A673 (cell line): ENCODE results near the gene TTLL4. TPM values are rescaled to one million over a fixed set of nuclear protein-coding genes. Genes with fewer than 3 reads are reported as not detected.

ENCODE experiments used
- BruUV-seq: library from RNA; stranded (reverse); fragments of 400-500 nt; replicated peaks from 2 replicates; lab custom pipeline; 2021; lab: Mats Ljungman, UMichigan
- CTCF ChIA-PET: fragments of 300-600 bp; sonication (Branson Sonifier 250); formaldehyde crosslinking; loops from one replicate; lab custom pipeline; 2022; ENCODE audit warnings: antibody characterized with exemption; lab: Charles Lee
- POLR2A ChIA-PET: fragments of 300-600 bp; sonication (Branson Sonifier 250); formaldehyde crosslinking; loops from one replicate; lab custom pipeline; 2022; ENCODE audit warnings: antibody characterized with exemption; ENCODE audit not compliant: low non-redundant PET; lab: Charles Lee
- DNase-seq: peaks from one replicate; pipeline ENCODE4 v3.0.0-alpha.2; 2015; ENCODE audit warnings: low spot score
- H3K27ac ChIP-seq: fragments of 200-600 bp; sonication (generic); 2 replicates; pipeline ENCODE4 v1.5.1; 2016; ENCODE audit warnings: mixed run types, low read depth, mild to moderate bottlenecking, mixed read lengths, antibody characterized with exemption, low read length; ENCODE audit not compliant: poor library complexity, severe bottlenecking
- H3K27me3 ChIP-seq: fragments of 200-600 bp; sonication (generic); replicated peaks from 2 replicates; pipeline ENCODE4 v1.6.1; 2017; ENCODE audit warnings: mixed run types, low read depth, mild to moderate bottlenecking, mixed read lengths, antibody characterized with exemption, low read length; ENCODE audit not compliant: insufficient read depth, poor library complexity
- H3K36me3 ChIP-seq: fragments of 200-600 bp; sonication (generic); 2 replicates; pipeline ENCODE4 v1.6.1; 2016; ENCODE audit warnings: mixed run types, mild to moderate bottlenecking, mixed read lengths, antibody characterized with exemption, low read length; ENCODE audit not compliant: insufficient read depth, poor library complexity, severe bottlenecking
- H3K4me1 ChIP-seq: fragments of 200-600 bp; sonication (generic); 2 replicates; pipeline ENCODE4 v1.6.1; 2017; ENCODE audit warnings: mixed run types, mild to moderate bottlenecking, mixed read lengths, antibody characterized with exemption, low read length; ENCODE audit not compliant: insufficient read depth, poor library complexity, severe bottlenecking
- H3K4me3 ChIP-seq: fragments of 200-600 bp; sonication (generic); 2 replicates; pipeline ENCODE4 v1.5.1; 2016; ENCODE audit warnings: low read depth, mixed run types, mild to moderate bottlenecking, mixed read lengths, low read length; ENCODE audit not compliant: poor library complexity, severe bottlenecking
- H3K9me3 ChIP-seq: fragments of 200-600 bp; sonication (generic); 2 replicates; pipeline ENCODE4 v1.6.1; 2016; ENCODE audit warnings: mixed run types, low read depth, mild to moderate bottlenecking, mixed read lengths, antibody characterized with exemption, low read length; ENCODE audit not compliant: poor library complexity, severe bottlenecking
- CTCF ChIP-seq: fragments of 300-800, 200-600 bp; sonication (generic); conservative IDR thresholded peaks from 2 replicates; pipeline ENCODE4 v1.5.1; 2017; ENCODE audit warnings: low read depth, mild to moderate bottlenecking, antibody characterized with exemption, low read length, moderate library complexity, mixed read lengths
- EZH2 ChIP-seq: fragments of 200-600 bp; sonication (generic); IDR thresholded peaks from 2 replicates; pipeline ENCODE4 v1.6.1; 2017; ENCODE audit warnings: borderline replicate concordance, low read depth, mild to moderate bottlenecking, mixed read lengths, antibody characterized with exemption, low read length; ENCODE audit not compliant: poor library complexity, severe bottlenecking
- intact Hi-C: fragments of 100-400 bp; cut with micrococcal nuclease; formaldehyde crosslinking; loops from one replicate; pipeline ENCODE4 v1.10.0; 2022; ENCODE audit not compliant: unreplicated experiment
- total RNA-seq: library from RNA; stranded (reverse); gene quantifications from 2 replicates; pipeline ENCODE4 v1.2.3, GENCODE V29; 2021

TTLL4 gene
- total RNA-seq, 1 experiment from 2014 or later, result 100 TPM

GRCh38 chr2:218703341-218703740 is 7.3 kb upstream of the TTLL4 start:
- no peak overlapping the region for H3K27ac ChIP-seq
- no TSS peak for BruUV-seq
- no peaks in the 10 kb centered on the region for H3K4me1 ChIP-seq
- no peaks in the 10 kb centered on the region for H3K9me3 ChIP-seq
- TF ChIP-seq CTCF (no peak), EZH2 (no peak)
- no peaks in the 10 kb centered on the region for H3K27me3 ChIP-seq
- peaks cover 5% of the 10 kb centered on the region for H3K36me3 ChIP-seq
- POLR2A ChIA-PET, result no interaction called here
- intact Hi-C loops, result no loop called here
- DNase-seq, result no peak
- CTCF ChIA-PET, result no interaction called here
- no peak overlapping the region for H3K4me3 ChIP-seq

DNA sequence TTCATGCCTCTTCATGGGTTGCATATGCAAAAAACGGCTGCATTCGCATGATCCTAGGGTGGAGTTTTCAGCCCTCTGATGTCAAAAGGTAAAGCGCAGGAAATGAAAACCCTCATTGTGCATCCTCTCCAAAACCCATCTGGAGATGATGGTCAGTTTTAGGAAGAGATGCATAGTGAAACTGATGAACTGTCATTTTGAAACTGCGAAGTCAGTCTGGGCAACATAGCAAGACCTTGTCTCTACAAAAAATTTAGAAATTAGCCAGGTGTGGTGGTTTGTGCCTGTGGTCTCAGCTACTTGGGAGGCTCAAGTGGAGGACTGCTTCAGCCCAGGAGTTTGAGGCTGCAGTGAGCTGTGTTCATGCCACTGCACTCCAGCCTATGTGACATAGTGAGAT is 2.5 kb upstream of the TTLL4 start:
- no peak overlapping the region for H3K27ac ChIP-seq
- no peaks in the 10 kb centered on the region for H3K9me3 ChIP-seq
- no peak for DNase-seq
- intact Hi-C loops, result no loop called here
- H3K36me3 ChIP-seq, result no peaks in the 10 kb centered on the region
- no peak for TF ChIP-seq EZH2
- TF ChIP-seq CTCF, result no peak
- BruUV-seq, result no TSS peak
- no peaks in the 10 kb centered on the region for H3K27me3 ChIP-seq
- CTCF ChIA-PET, result interaction anchor here (1.2 kb wide), 1 partner anchor 21 kb away, joined by 3 read pairs; no protein-coding TSS in a partner anchor
- H3K4me1 ChIP-seq, result peaks cover 6% of the 10 kb centered on the region
- POLR2A ChIA-PET, result no interaction called here
- H3K4me3 ChIP-seq, result no peak overlapping the region

- H3K27me3 ChIP-seq, result no peaks in the 10 kb centered on the region
- TF ChIP-seq EZH2 (no peak), CTCF (no peak)
- no TSS peak for BruUV-seq
- no peak for DNase-seq
- no peak overlapping the region for H3K27ac ChIP-seq
- POLR2A ChIA-PET, result interaction anchor here (0.7 to 1.3 kb wide), 2 partner anchors 37 to 50 kb away, joined by 3 to 4 read pairs; partner anchors contain the start of genes BCS1L and ZNF142
- H3K4me1 ChIP-seq, result peaks cover 14% of the 10 kb centered on the region
- no peak overlapping the region for H3K4me3 ChIP-seq
- no peaks in the 10 kb centered on the region for H3K9me3 ChIP-seq
- peaks cover under 1% of the 10 kb centered on the region for H3K36me3 ChIP-seq
- CTCF ChIA-PET, result interaction anchor here (0.6 to 1.6 kb wide), 3 partner anchors 8 to 427 kb away, joined by 3 to 9 read pairs (median 5); no protein-coding TSS in a partner anchor
- intact Hi-C loops, result no loop called here
These were observed 727 bp upstream of the TTLL4 start for GRCh38 chr2:218709908-218710307.
